HG03159 (cell line): Measurements from ENCODE around the gene SPRED2.

Source experiments
- ATAC-seq: cut with Tn5 transposase; IDR thresholded peaks from one replicate; pipeline ENCODE4 v1.9.1; 2021; ENCODE audit warnings: mild to moderate bottlenecking, moderate library complexity; ENCODE audit not compliant: unreplicated experiment

Gene SPRED2

DNA sequence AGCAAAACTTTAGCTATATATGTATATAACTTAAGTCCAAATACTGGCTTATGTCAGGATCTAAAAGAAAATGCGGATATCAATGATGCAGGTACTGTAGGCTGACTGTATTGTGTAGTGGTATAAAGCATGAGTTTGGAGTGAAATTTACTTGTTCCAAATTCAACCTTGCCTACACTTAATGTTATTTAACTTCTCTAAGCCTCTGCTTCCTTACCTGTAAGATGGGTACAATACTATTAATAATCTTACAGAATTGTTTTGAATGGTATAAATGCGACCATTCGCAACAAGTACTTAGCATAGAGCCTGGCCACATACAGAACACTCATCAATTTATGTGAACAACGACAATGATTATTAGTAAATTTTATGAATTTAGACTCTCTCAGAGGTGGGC is 62.4 kb downstream of the SPRED2 start:
- no peak for ATAC-seq

- no peak for ATAC-seq
These were observed 62.8 kb downstream of the SPRED2 start for GRCh38 chr2:65369574-65369973.

DNA sequence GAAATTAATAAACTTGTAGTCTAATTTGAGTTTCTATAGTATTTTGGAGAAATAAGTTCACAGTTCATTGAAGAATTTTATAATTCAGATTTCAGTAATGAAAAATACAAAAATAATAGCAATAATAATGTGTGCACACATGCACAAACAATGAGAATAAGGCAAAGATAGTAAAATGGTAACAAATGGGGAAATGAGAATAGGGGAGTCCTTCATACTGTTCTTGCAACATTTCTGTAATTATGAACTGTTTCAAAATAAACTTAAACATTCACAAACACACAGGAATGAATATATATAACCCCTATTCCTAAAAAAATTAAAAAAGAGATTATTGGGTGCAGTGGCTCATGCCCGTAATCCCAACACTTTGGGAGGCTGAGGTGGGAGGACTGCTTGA is 63.9 kb downstream of the SPRED2 start:
- ATAC-seq, result no peak

- ATAC-seq, result no peak
These were observed 64.9 kb downstream of the SPRED2 start for GRCh38 chr2:65367524-65367923.

GRCh38 chr2:65366595-65367125 is 65.7 kb downstream of the SPRED2 start:
- no peak for ATAC-seq

DNA sequence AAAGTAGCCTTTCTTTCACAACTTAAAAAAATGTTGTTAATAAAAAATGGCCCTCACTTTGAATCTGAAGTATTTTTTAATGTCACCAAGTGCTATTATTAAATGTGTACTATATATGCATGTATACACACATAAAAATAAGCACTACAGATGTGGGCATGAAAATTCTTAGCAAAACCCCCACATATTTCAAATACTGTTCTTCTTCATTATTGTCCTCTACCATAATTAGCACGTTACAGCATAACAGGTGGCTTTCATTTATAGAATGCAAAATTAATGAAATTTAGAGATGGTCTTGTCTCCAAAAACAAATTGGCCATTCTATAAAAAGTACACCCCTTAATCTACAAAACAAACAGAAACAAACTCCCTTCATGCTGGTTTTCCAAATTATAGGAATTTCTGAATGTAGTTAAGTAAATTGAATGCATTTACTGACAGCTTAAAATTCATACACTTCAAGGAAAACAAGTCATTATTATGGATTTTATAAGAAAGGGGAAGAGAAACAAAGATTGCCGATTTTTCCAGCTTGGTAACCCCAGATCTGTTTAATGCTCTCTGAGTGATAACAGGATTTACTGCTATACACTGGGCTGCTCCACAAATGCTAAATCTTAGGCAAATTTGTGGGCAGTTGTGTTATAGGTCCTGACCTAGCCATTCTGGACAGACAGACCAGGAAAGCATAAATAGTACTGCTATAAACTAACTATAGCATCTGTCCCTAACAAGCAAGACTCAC is 67.2 kb downstream of the SPRED2 start:
- no peak for ATAC-seq

DNA sequence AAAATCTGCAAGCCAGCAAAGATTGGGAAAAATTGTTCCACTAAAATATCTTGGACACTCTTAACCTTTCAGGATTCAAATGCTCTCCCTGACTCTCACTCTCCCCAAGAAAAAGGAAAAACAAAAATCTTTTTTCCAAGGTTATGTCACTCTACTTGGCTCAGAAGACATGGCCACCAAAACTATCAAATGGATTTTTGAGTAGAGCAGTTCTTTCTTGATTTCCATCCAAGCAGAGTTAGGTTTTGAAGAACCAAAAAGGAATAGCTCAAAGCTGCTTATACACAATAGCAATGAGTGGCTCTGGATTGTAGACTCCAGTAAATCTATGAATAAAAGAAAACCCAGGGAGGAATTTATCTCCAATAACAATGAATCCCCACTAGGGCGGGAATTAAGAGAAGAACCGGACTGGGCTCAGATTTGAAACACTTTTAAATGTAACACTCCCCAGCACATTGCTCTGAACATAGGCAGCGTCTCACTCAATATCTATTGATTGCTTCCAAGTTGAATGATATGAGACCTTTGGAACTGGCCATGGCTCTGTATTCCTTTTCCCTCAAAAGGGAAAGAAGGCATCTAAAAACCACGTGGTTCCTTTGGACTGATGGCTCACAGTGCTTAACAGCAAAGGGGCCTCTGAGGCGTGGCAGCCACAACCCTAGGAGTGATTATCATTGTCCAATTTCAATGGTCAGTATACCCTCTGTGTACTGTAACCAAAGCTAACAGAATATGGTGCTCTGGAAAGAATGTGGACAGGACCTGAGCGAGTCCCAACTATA is 68.3 kb downstream of the SPRED2 start:
- no peak for ATAC-seq

DNA sequence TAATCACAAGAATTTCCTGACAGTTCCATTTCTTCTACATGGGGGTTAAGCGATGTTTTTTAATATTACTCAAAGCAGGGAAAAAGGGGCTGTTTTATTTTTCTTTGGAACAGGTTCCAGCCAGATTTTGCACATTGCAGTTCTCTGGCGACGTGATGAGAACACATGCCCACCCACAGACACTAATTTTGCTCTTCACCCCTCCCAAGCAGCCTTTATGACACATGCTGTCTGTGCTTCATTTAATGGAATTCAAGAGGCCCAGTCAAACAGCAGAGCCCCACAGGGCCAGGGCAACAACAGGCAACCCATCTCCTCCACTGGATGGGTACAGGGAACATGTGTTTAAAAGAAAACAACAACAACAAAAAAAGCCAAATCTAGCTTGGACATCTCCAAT is 70.8 kb downstream of the SPRED2 start:
- ATAC-seq, result no peak

DNA sequence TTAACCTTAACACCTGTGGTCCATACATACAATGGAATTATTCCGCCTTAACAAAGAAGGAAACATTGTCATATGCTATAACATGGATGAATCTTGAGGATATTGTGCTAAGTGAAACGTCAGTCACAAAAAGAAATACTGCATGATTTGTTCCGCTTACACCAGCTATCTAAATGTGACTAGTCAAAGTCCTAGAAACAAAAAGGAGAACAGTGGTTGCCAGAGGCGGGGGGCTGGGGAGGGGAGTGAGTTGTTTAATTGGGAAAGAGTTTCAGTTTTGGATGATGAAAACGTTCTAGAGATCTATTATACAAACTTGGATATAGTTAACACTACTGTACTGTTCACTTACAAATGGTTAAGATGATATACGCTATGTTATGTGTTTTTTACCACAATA is 72.0 kb downstream of the SPRED2 start:
- ATAC-seq, result no peak

GRCh38 chr2:65358678-65359400 is 73.6 kb downstream of the SPRED2 start:
- no peak for ATAC-seq

DNA sequence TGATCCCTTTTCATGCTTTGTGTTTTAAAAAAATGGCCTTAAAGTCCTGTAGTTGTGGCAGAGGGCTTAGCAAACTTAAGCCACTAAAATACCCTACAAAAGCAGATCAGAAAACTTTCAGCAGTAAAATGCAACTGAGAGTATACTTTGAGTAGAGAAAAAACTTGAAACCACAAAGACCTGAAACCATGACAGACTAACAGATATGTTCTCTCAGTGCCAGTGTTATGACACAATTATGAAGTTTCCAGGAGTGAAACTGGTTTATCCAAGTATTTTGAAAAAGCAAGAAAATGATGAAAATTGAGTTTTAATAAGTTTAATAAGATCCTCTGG is 74.5 kb downstream of the SPRED2 start:
- ATAC-seq, result peak; percentile 82

- ATAC-seq, result peak; percentile 50
These were observed 75.1 kb downstream of the SPRED2 start for GRCh38 chr2:65357095-65357958.

DNA sequence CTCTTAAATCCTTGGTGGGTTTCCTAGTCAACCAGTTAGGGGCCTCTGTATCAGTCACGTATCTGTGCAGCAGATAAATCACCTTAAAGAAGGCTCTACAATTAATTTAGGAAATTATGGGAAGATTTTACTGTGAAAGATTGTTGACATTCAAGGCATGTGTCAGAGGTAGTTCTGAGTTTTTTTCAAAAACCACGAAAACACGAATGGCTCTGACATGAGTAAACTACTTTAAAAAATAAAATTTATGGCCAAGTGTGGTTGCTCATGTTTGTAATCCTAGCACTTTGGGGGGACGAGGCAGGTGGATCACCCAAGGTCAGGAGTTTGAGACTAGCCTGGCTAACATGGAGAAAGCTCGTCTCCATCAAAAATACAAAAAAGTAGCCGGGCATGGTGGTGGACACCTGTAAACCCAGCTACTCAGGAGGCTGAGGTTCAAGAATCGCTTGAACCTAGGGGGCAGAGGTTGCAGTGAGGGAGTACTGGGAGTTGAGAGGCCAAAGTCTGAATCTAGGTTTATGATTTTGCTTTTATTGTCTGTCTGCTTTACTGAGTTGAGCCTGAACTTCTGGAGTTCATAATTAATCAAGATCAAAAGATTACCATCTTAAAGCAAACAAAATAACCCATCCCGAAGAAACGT is 77.1 kb downstream of the SPRED2 start:
- no peak for ATAC-seq

DNA sequence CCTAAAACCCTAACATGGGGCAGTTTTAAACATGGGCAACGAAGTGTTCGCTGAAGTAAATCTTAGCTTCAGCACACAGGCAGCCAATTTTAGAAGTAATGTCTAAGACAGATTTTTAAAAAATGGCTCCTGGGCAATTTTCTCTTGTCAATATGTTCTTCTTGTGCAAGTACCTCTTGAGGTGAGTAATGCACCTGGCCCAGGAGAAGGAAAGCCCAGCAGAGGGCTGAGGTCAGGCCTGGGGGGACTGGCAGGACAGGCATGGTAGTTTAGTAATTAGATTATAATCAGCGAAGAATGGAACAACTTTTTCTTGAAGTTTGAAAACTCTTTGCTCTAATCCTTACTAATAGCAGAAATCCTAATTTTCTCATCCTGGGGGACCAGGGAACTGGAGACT is 77.6 kb downstream of the SPRED2 start:
- no peak for ATAC-seq

DNA sequence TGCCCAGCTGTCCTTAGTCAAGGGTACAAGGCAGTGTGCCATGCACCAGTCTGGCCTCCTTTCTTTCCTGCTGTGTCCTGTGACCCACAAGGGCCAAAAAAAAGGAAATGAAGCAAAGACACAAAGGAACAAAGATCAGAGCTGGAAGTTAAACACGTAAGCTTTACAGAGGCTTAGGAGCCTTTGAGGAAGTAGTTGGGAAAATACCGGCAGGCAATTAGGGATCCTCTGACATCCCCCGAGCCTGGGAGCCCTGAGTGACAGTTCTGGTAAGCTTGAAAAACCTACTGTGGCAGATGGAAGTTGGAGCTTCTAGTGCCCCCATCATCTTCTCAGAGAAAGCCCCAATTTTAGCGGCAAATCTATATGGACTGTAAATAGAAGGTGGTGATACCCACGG is 78.5 kb downstream of the SPRED2 start:
- ATAC-seq, result no peak

- no peak for ATAC-seq
These were observed 79.4 kb downstream of the SPRED2 start for GRCh38 chr2:65353046-65353445.

DNA sequence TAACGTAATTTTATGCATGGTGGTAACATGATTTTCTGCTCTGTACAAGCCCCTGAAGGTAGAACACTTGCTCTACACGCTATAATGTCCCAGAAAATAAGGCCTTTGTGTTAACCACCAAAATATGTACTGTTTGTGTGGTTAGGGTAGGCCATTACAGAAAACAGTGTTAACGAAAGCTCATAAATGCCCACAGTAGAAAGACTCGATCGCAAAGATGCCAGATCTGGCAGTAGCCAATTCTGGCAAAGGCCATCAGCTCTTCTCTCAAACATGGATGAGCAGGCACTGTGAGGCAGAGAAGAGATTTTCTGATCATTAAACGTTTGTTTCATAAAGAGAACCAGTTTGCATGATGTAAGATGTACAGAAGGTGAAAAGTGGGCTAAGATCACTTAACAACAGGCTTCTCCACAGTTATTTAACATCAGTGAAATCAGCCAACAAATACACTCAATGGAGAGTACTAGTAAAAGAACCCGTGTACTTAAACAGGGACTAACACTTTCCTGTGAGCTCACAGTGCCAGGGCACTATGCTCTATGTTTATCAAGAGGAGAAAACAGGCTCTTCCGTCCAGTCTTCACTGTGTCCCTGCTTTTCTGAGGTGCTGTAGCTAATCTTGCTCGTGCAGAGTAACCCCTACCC is 80.3 kb downstream of the SPRED2 start:
- ATAC-seq, result no peak

GRCh38 chr2:65351234-65351947 is 81.0 kb downstream of the SPRED2 start:
- no peak for ATAC-seq

GRCh38 chr2:65350651-65351056 is 81.7 kb downstream of the SPRED2 start:
- ATAC-seq, result no peak
